Measurements from ENCODE around the gene BANF1. TPM values are rescaled to one million over a fixed set of nuclear protein-coding genes. Genes with fewer than 3 reads are reported as not detected.

The BANF1 gene
- total RNA-seq, 4 donors from 2014 or later = 35.9 to 61.2 (median 43.4) TPM

DNA sequence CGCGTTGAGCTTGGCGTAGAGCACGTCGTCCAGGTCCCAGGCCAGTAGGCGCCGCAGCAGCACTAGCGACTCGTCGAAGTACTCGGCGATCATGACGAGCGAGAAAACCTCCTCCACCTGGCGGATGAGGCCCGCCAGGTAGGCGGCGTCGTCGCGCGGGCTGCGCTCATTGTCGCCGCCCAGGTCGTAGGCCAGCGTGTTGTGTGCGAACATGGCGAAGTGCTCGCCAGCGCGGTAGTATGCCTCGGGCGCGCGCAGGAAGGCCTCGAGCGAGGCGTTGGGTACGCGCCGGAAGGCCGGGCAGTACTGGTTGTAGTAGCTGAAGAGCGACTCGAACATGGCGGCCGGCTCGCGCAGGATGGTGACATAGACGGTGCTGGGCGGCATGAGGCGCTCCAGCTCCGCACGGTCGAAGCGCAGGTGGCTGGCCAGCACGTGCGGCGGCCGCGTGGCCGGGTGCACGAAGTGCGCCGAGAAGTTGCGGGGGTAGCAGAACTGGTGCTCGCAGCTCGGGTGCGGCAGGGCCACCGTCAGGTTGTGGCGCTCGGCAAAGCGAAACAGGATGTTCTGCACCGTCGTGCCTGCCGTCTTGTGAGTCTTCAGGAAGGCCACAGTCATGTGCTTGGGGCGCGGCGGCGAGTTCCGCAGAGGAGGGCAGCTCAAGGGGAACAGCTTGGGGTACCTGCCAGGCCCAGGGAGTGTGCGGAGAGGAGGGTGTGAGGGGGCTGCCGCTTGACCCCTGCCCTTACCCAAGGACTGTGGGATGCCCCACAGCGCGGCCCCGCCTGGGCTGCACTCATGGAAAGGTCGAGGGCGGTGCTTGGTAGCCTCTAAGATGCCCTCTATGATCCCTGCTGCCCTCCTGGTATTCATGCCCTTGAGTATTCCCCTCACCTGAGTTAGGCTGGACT is 40.9 kb downstream of the BANF1 start:
- Histone ChIP-seq H3K27ac (no peak overlapping the region), H3K27me3 (peaks cover 13% of the 10 kb centered on the region), H3K4me3 (no peak overlapping the region), H3K36me3 (no peaks in the 10 kb centered on the region), H3K9me3 (no peaks in the 10 kb centered on the region), H3K4me1 (peaks cover 0 to 20% (median 7%) of the 10 kb centered on the region in 3 donors)
- whole genome bisulfite sequencing, 2 donors (ENCODE audit: low coverage in 1 of 2) = 93 to 97% methylated on average over 16 to 17 of the region's 88 CpGs
- no peak for TF ChIP-seq EP300 (IDR thresholded peaks at IDR 0.05)
- TF ChIP-seq POLR2A (IDR thresholded peaks at IDR 0.05) = no peak
- no peak for TF ChIP-seq POLR2AphosphoS5 (IDR thresholded peaks at IDR 0.05)
- TF ChIP-seq, protein P1, sequence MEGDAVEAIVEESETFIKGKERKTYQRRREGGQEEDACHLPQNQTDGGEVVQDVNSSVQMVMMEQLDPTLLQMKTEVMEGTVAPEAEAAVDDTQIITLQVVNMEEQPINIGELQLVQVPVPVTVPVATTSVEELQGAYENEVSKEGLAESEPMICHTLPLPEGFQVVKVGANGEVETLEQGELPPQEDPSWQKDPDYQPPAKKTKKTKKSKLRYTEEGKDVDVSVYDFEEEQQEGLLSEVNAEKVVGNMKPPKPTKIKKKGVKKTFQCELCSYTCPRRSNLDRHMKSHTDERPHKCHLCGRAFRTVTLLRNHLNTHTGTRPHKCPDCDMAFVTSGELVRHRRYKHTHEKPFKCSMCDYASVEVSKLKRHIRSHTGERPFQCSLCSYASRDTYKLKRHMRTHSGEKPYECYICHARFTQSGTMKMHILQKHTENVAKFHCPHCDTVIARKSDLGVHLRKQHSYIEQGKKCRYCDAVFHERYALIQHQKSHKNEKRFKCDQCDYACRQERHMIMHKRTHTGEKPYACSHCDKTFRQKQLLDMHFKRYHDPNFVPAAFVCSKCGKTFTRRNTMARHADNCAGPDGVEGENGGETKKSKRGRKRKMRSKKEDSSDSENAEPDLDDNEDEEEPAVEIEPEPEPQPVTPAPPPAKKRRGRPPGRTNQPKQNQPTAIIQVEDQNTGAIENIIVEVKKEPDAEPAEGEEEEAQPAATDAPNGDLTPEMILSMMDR (IDR thresholded peaks at IDR 0.05) = no peak
- ATAC-seq = no peak

DNA sequence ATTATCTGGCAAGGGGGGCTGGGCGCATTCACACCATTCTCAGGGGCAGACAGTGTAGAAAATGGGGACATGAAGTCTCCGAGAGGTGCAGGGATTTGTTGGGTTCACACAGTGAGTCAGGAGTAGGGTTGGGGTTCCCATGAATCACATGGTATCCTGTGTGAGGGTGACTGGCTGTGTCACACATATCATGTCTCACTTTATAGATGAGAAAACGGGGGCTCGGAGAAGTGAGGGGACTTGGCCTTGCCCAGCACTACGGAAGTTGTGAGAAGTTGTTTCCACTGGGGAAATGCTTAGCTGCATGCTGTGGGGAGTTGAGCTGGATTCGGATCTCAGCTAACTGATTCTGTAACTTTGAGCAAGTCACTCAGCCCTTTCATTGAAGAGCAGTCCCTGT is 42.5 kb downstream of the BANF1 start:
- H3K4me1 ChIP-seq = peaks cover 0 to 32% (median 18%) of the 10 kb centered on the region in 3 donors
- no peak for ATAC-seq
- TF ChIP-seq POLR2A (IDR thresholded peaks at IDR 0.05) (no peak), POLR2AphosphoS5 (IDR thresholded peaks at IDR 0.05) (no peak), EP300 (IDR thresholded peaks at IDR 0.05) (no peak)
- TF ChIP-seq, protein P1 (IDR thresholded peaks at IDR 0.05) = no peak
- H3K9me3 ChIP-seq = no peaks in the 10 kb centered on the region
- H3K4me3 ChIP-seq = no peak overlapping the region
- no peak overlapping the region for H3K27ac ChIP-seq
- H3K36me3 ChIP-seq = no peaks in the 10 kb centered on the region
- 62% methylated on average over 6 of the region's 6 CpGs; no CpG with 5 or more reads in 1 of the 2 donors for WGBS, 2 donors (ENCODE audit: low coverage in 1 of 2)
- peaks cover 22% of the 10 kb centered on the region for H3K27me3 ChIP-seq

DNA sequence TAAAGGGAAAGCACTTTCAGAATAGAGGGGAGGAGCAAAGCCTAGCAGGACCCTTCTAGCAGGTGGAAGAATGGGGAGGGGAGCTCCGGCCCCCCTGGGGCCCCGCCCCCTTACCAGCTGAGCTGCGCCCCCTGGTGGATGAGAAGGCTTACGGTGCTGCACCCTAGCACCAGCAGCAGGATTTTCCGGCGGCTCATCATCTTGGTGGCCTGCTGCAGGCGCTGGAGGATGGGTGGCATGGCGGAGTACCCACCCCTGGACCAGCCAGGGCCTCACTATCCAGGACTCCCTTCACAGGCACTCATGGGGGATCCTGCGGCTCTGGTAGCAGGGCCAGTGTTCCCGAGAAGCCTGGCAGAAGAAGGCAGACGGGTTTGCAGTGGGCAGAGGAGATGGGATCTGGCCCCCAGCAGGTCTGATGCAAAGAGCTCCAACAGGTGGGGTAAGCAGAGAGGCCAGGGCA is 42.9 kb downstream of the BANF1 start:
- H3K9me3 ChIP-seq = no peaks in the 10 kb centered on the region
- H3K4me3 ChIP-seq = no peak overlapping the region
- no peaks in the 10 kb centered on the region for H3K36me3 ChIP-seq
- TF ChIP-seq POLR2AphosphoS5 (IDR thresholded peaks at IDR 0.05) (no peak), EP300 (IDR thresholded peaks at IDR 0.05) (no peak), POLR2A (IDR thresholded peaks at IDR 0.05) (no peak)
- TF ChIP-seq, protein P1 (IDR thresholded peaks at IDR 0.05) = peak in 3 of 4 experiments; percentile 73 to 92 (median 84)
- peaks cover 0 to 32% (median 18%) of the 10 kb centered on the region in 3 donors for H3K4me1 ChIP-seq
- peak; percentile 74 for ATAC-seq
- H3K27me3 ChIP-seq = peaks cover 22% of the 10 kb centered on the region
- 73% methylated on average over 2 of the region's 11 CpGs; no CpG with 5 or more reads in 1 of the 2 donors for WGBS, 2 donors (ENCODE audit: low coverage in 1 of 2)
- H3K27ac ChIP-seq = no peak overlapping the region

DNA sequence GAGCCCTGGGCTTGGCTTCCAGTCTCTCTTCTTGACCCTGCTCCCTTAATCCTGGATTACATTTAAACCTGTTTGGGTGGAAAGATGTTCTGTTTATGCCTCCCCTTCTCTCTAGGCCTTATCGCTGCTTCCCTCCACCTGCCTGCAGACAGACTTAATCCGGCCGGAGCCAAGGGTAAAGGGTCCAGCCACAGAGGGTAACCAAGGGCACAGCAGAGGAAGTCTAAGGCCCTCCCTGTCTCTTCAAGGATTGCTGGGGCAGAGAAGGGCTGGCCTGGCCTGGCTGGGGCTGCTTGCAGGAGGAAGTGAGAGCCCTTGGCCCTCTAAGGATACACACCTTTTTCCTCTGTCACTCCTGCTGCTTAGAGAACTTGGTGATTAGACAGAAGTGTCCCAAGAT is 44.6 kb downstream of the BANF1 start:
- no peak for TF ChIP-seq POLR2AphosphoS5 (IDR thresholded peaks at IDR 0.05)
- no peak for TF ChIP-seq POLR2A (IDR thresholded peaks at IDR 0.05)
- TF ChIP-seq, protein P1 (IDR thresholded peaks at IDR 0.05) = no peak
- no peak for TF ChIP-seq EP300 (IDR thresholded peaks at IDR 0.05)
- peak overlapping the region in 3 of 4 donors; percentile 58 to 80 (median 66) for H3K27ac ChIP-seq
- ATAC-seq = no peak
- H3K4me1 ChIP-seq = peaks cover 0 to 43% (median 24%) of the 10 kb centered on the region in 3 donors
- 83 to 100% methylated on average over 1 to 2 of the region's 3 CpGs for WGBS, 2 donors (ENCODE audit: low coverage in 1 of 2)
- no peaks in the 10 kb centered on the region for H3K36me3 ChIP-seq
- no peaks in the 10 kb centered on the region for H3K9me3 ChIP-seq
- no peak overlapping the region for H3K4me3 ChIP-seq
- H3K27me3 ChIP-seq = peaks cover 22% of the 10 kb centered on the region

Data from gastroesophageal sphincter (tissue), 4 donors.